Measurements from ENCODE around the gene MOSPD3. TPM values are rescaled to one million over a fixed set of nuclear protein-coding genes. Genes with fewer than 3 reads are reported as not detected.

MOSPD3 gene
- total and polyA plus RNA-seq, 2 of the 13 experiments (the other 11 are each of a cell fraction or from before 2014, with no cell fraction given): 7.6 to 8.8 TPM

- no peak for FAIRE-seq
- peak; percentile 75 for ATAC-seq
- intact Hi-C loops (cut with micrococcal nuclease; ENCODE audit: unreplicated experiment) (no loop called here), in situ Hi-C loops (cut with HindIII; ENCODE audit: extremely low pct_ligation_motif_present, low pct_unique_long_range_greater_than_20kb) (no loop called here)
- POLR2A ChIA-PET: interaction anchor here (1.0 to 1.3 kb wide), 5 partner anchors 14 to 70 kb away, joined by 4 to 8 read pairs (median 6); partner anchors contain the start of genes FBXO24, GNB2, LRCH4 and MOSPD3
- Histone ChIP-seq H3K79me2 (ENCODE audit: insufficient read depth, low read length) (no peaks in the 10 kb centered on the region), H3K4me1 (ENCODE audit: insufficient read depth, low read length) (peaks cover 8% of the 10 kb centered on the region), H3K4me3 (replicated peaks in 1 of 3; ENCODE audit: insufficient read depth in 1 of 3, low read depth in 2 of 3, low read length in 3 of 3) (peak within 1 kb of the TSS in 1 of 3 experiments; percentile 33; a peak in 1 of 6 replicates), H2AFZ (ENCODE audit: low read length) (no peak within 1 kb of the TSS), H3K9me3 (ENCODE audit: low read length) (no peaks in the 10 kb centered on the region), H4K20me1 (ENCODE audit: insufficient read depth, low read length) (peaks cover 4% of the 10 kb centered on the region; the same call in 1 of the 2 replicates), H3K27ac (ENCODE audit: extremely low read length, insufficient read depth, low read length) (no peak within 1 kb of the TSS), H3K4me2 (ENCODE audit: low read depth, low read length) (peak within 1 kb of the TSS; percentile 39; the same call in 1 of the 2 replicates), H3K9ac (ENCODE audit: insufficient read depth, low read depth, low read length) (no peak within 1 kb of the TSS), H3K36me3 (replicated peaks in 1 of 2; ENCODE audit: control insufficient read depth in 1 of 2, insufficient read depth in 2 of 2, low read length in 2 of 2) (no peaks in the 10 kb centered on the region), H3K27me3 (ENCODE audit: control insufficient read depth in 1 of 2, insufficient read depth in 2 of 2, low read length in 2 of 2) (peaks cover 0 to 6% of the 10 kb centered on the region in 2 experiments; a peak in 2 of 5 replicates)
- no TSS peak for BruUV-seq (replicated peaks)
- CTCF ChIA-PET (ENCODE audit: low intra/inter-chr PET ratio, low total read pairs): no interaction called here
- 53% methylated on average over 18 of the region's 63 CpGs for WGBS (ENCODE audit: low lambda C conversion rate)
- DNase-seq (ENCODE audit: low spot score): no peak
- TF ChIP-seq CENPBD1 (CRISPR knock-in tag; IDR thresholded peaks at IDR 0.05; ENCODE audit: borderline replicate concordance, low read depth) (no peak), HOMEZ (CRISPR knock-in tag; IDR thresholded peaks at IDR 0.05; ENCODE audit: low read depth) (no peak), BCL3 (CRISPR knock-in tag; IDR thresholded peaks at IDR 0.05) (peak; percentile 44; the same call in 1 of the 2 replicates), ZNF879 (CRISPR knock-in tag; IDR thresholded peaks at IDR 0.05) (peak; percentile 80; the same call in 1 of the 2 replicates), LBX2 (CRISPR knock-in tag; IDR thresholded peaks at IDR 0.05; ENCODE audit: borderline replicate concordance) (peak; percentile 72; the same call in 1 of the 2 replicates), ZNF580 (CRISPR knock-in tag; IDR thresholded peaks at IDR 0.05; ENCODE audit: borderline replicate concordance, low read depth) (peak; percentile 70), CHD2 (IDR thresholded peaks at IDR 0.05; ENCODE audit: low read depth, low read length) (no peak), POGK (CRISPR knock-in tag; conservative IDR thresholded peaks at IDR 0.05) (peak; percentile 89), TFE3 (CRISPR knock-in tag; IDR thresholded peaks at IDR 0.05) (peak; percentile 76), ZMYM4 (CRISPR knock-in tag; IDR thresholded peaks at IDR 0.05) (peak; percentile 83), ZNF605 (CRISPR knock-in tag; IDR thresholded peaks at IDR 0.05) (peak; percentile 99), ZNF350 (CRISPR knock-in tag; IDR thresholded peaks at IDR 0.05; ENCODE audit: borderline replicate concordance, low read depth) (peak; percentile 36; the same call in 1 of the 2 replicates), RFXANK (CRISPR knock-in tag; IDR thresholded peaks at IDR 0.05) (peak; percentile 38; the same call in 1 of the 2 replicates), FOXO1 (CRISPR knock-in tag; IDR thresholded peaks at IDR 0.05) (no peak), KDM1A (CRISPR knock-in tag; IDR thresholded peaks at IDR 0.05) (no peak)
Observed at GRCh38 chr7:100655908-100656674, 43.8 kb downstream of the MOSPD3 start, which contains the start of gene ACTL6B. ACTL6B (minus strand) TSS chr7:100656448; CDS start chr7:100656354, 94 bp downstream.
